ENCODE results near the gene LCN1.

DNA sequence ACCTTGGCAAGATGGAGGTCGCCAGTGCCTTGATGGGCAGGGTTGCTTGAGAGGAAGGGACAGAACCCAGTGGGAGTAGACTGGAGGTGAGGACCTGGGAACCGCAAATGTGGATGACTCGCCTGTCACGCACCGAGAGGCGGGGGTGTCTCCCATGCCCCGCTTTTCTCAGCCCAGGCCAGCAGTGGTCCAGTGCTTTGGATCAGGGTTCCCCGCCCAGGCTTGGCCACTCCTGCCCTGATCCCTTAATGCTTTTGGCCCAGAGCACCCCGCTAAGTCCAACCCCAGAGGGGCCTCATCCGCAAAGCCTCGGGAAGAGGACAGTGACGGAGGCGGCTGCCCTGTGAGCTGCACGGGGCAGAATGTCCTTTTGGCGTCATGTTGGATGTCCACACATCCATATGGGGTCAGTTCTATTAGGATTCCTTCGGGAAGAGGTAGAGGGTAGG is 18.3 kb upstream of the LCN1 start:
- TF ChIP-seq, protein P1, sequence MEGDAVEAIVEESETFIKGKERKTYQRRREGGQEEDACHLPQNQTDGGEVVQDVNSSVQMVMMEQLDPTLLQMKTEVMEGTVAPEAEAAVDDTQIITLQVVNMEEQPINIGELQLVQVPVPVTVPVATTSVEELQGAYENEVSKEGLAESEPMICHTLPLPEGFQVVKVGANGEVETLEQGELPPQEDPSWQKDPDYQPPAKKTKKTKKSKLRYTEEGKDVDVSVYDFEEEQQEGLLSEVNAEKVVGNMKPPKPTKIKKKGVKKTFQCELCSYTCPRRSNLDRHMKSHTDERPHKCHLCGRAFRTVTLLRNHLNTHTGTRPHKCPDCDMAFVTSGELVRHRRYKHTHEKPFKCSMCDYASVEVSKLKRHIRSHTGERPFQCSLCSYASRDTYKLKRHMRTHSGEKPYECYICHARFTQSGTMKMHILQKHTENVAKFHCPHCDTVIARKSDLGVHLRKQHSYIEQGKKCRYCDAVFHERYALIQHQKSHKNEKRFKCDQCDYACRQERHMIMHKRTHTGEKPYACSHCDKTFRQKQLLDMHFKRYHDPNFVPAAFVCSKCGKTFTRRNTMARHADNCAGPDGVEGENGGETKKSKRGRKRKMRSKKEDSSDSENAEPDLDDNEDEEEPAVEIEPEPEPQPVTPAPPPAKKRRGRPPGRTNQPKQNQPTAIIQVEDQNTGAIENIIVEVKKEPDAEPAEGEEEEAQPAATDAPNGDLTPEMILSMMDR (conservative IDR thresholded peaks at IDR 0.05; ENCODE audit: low read length): no peak
- TF ChIP-seq EZH2phosphoT487 (IDR thresholded peaks at IDR 0.05; ENCODE audit: borderline replicate concordance): no peak
